Endothelial cell (in vitro differentiated cells): ENCODE results near the gene ERO1A. TPM values are rescaled to one million over a fixed set of nuclear protein-coding genes. Genes with fewer than 3 reads are reported as not detected.

Experiments
- DNase-seq: peaks from one replicate; pipeline ENCODE4 v3.0.0; 2021; ENCODE audit warnings: low spot score
- H3K27ac Mint-ChIP-seq: one replicate; pipeline ENCODE4 v1.8.0; 2021; ENCODE audit warnings: mixed read lengths, inconsistent platforms; ENCODE audit not compliant: unreplicated experiment
- H3K27me3 Mint-ChIP-seq: one replicate; pipeline ENCODE4 v1.8.0; 2021; ENCODE audit warnings: mild to moderate bottlenecking, moderate library complexity, mixed read lengths, inconsistent platforms; ENCODE audit not compliant: unreplicated experiment
- H3K36me3 Mint-ChIP-seq: one replicate; pipeline ENCODE4 v1.8.0; 2021; ENCODE audit warnings: mild to moderate bottlenecking, low read depth, mixed read lengths, inconsistent platforms; ENCODE audit not compliant: unreplicated experiment
- H3K4me1 Mint-ChIP-seq: one replicate; pipeline ENCODE4 v1.8.0; 2021; ENCODE audit warnings: mild to moderate bottlenecking, mixed read lengths, inconsistent platforms; ENCODE audit not compliant: unreplicated experiment
- H3K4me3 Mint-ChIP-seq: one replicate; pipeline ENCODE4 v1.8.0; 2021; ENCODE audit warnings: mild to moderate bottlenecking, mixed read lengths, inconsistent platforms; ENCODE audit not compliant: unreplicated experiment
- H3K9me3 Mint-ChIP-seq: one replicate; pipeline ENCODE4 v1.8.0; 2021; ENCODE audit warnings: mixed read lengths, inconsistent platforms; ENCODE audit not compliant: unreplicated experiment
- CTCF ChIP-seq: fragments of 200-600 bp; sonication (generic); IDR thresholded peaks from one replicate; pipeline ENCODE4 v1.5.0; 2021; ENCODE audit warnings: antibody characterized with exemption; ENCODE audit not compliant: unreplicated experiment
- total RNA-seq: library from RNA; stranded (reverse); fragmentation: NEBNext Ultra II Directional; extraction: Animal tissue kit (Norgen Biotek cat#: 25700); gene quantifications from one replicate; pipeline ENCODE4 v1.2.1, GENCODE V29; 2021; ENCODE audit not compliant: unreplicated experiment

The ERO1A gene
- total RNA-seq, 1 donor from 2014 or later, result 32.2 TPM

DNA sequence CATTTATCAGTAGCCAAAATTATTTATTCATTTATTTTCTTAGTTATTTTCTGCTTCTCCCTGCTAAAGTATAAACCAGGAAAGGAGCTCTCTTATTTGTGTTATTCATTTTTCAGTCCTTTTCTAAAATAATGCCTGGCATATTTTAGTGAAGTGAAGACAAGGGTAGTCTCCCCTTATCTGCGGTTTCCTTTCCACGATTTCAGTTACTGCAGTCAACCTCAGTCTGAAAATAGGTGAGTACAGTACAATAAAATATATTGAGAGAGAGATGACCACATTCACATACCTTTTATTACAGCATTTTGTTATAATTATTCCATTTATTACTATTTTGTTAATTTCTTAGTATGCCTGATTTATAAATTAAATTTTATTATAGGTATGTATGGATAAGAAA is 85.2 kb downstream of the ERO1A start:
- Mint-ChIP-seq H3K27me3 (peaks cover 1% of the 10 kb centered on the region), H3K27ac (no peak overlapping the region), H3K36me3 (no peaks in the 10 kb centered on the region), H3K4me1 (no peaks in the 10 kb centered on the region), H3K4me3 (no peak overlapping the region), H3K9me3 (peaks cover under 1% of the 10 kb centered on the region)
- TF ChIP-seq CTCF, result no peak
- DNase-seq, result no peak

GRCh38 chr14:52609445-52610044 is 85.8 kb downstream of the ERO1A start:
- peaks cover 1% of the 10 kb centered on the region for H3K27me3 Mint-ChIP-seq
- no peak for TF ChIP-seq CTCF
- H3K27ac Mint-ChIP-seq, result no peak overlapping the region
- no peaks in the 10 kb centered on the region for H3K36me3 Mint-ChIP-seq
- no peak for DNase-seq
- peaks cover 5% of the 10 kb centered on the region for H3K9me3 Mint-ChIP-seq
- H3K4me1 Mint-ChIP-seq, result no peaks in the 10 kb centered on the region
- no peak overlapping the region for H3K4me3 Mint-ChIP-seq

GRCh38 chr14:52607061-52607460 is 88.3 kb downstream of the ERO1A start:
- peaks cover 1% of the 10 kb centered on the region for H3K27me3 Mint-ChIP-seq
- H3K36me3 Mint-ChIP-seq, result no peaks in the 10 kb centered on the region
- no peak for DNase-seq
- H3K9me3 Mint-ChIP-seq, result peaks cover 5% of the 10 kb centered on the region
- peaks cover 3% of the 10 kb centered on the region for H3K4me1 Mint-ChIP-seq
- no peak for TF ChIP-seq CTCF
- H3K4me3 Mint-ChIP-seq, result no peak overlapping the region
- H3K27ac Mint-ChIP-seq, result no peak overlapping the region

GRCh38 chr14:52602131-52602530 is 93.2 kb downstream of the ERO1A start:
- Mint-ChIP-seq H3K4me1 (peaks cover 3% of the 10 kb centered on the region), H3K9me3 (peaks cover 5% of the 10 kb centered on the region), H3K4me3 (no peak overlapping the region), H3K36me3 (peaks cover under 1% of the 10 kb centered on the region), H3K27me3 (no peaks in the 10 kb centered on the region), H3K27ac (no peak overlapping the region)
- TF ChIP-seq CTCF, result no peak
- DNase-seq, result no peak

DNA sequence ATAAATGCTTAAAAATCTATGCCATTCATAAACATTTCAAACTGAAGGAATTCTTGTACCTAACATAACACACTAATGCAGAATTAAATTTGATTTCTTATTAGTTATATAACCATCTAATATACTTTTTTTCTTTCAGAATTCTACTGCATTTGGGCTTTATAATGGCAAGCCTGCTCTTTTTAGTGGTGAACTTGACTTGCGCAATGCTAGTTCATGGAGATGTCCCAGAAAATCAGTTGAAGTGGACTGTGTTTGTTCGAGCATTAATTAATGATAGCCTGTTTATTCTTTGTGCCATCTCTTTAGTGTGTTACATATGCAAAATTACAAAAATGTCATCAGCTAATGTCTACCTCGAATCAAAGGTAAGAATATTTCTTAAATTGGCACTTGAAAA is 95.4 kb downstream of the ERO1A start:
- Mint-ChIP-seq H3K4me1 (peaks cover 3% of the 10 kb centered on the region), H3K27me3 (no peaks in the 10 kb centered on the region), H3K9me3 (peaks cover 7% of the 10 kb centered on the region), H3K36me3 (peaks cover 4% of the 10 kb centered on the region), H3K27ac (no peak overlapping the region), H3K4me3 (no peak overlapping the region)
- TF ChIP-seq CTCF, result no peak
- DNase-seq, result no peak
